ENCODE data around the gene XYLT1. TPM values are rescaled to one million over a fixed set of nuclear protein-coding genes. Genes with fewer than 3 reads are reported as not detected.

The XYLT1 gene
- total RNA-seq, 2 experiments from 2014 or later: 7.3 to 8.9 TPM

- no peak for TF ChIP-seq CTCF (IDR thresholded peaks at IDR 0.05)
- H3K4me3 Mint-ChIP-seq: no peak overlapping the region
- ATAC-seq (no peak), DNase-seq (no peak)
- intact Hi-C loops (cut with micrococcal nuclease): no loop called here
- ChIA-PET POLR2A (no interaction called here), CTCF (no interaction called here)
- H3K4me1 Mint-ChIP-seq (ENCODE audit: low read depth): peaks cover 21% of the 10 kb centered on the region
- H3K27ac Mint-ChIP-seq: no peak overlapping the region
- H3K36me3 Mint-ChIP-seq (ENCODE audit: low read depth): peaks cover 2% of the 10 kb centered on the region
- H3K27me3 Mint-ChIP-seq: no peaks in the 10 kb centered on the region
- no peaks in the 10 kb centered on the region for H3K9me3 Mint-ChIP-seq
These were observed 210.9 kb downstream of the XYLT1 start for GRCh38 chr16:17259751-17260270.

GRCh38 chr16:17258848-17259713 is 211.7 kb downstream of the XYLT1 start:
- DNase-seq: peak; percentile 32
- peak overlapping the region; percentile 32 for H3K27ac Mint-ChIP-seq
- intact Hi-C loops (cut with micrococcal nuclease): no loop called here

DNA sequence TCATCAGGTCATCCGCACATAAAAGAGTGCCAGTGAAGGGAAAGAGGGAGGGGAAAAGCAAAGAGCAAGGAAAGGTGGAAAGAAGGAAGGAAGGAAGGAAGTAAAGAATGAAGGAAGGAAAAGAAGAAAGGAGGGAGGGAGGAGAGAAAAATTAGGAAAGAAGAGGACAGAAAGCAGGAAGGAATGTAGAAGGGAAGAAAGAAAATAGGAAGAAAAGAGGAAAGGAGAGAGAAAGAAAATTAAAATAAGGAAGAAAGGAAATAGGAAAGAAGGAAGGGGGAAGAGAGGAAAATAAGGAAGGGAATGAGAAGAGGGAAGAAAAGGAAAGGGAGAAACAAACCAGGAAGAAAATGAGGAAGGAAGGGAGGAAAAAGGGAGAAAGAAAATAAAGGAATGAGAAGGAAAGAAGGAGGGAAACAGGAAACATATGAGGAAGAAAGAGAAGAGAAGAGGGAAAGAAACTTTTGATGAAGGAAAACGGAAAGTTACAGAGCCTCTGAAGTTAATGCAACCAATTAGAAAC is 212.6 kb downstream of the XYLT1 start:
- intact Hi-C loops (cut with micrococcal nuclease): no loop called here
- Mint-ChIP-seq H3K36me3 (ENCODE audit: low read depth) (peaks cover 2% of the 10 kb centered on the region), H3K27ac (no peak overlapping the region), H3K27me3 (no peaks in the 10 kb centered on the region), H3K9me3 (no peaks in the 10 kb centered on the region), H3K4me3 (no peak overlapping the region), H3K4me1 (ENCODE audit: low read depth) (peaks cover 19% of the 10 kb centered on the region)
- TF ChIP-seq CTCF (IDR thresholded peaks at IDR 0.05): peak; percentile 20
- no peak for DNase-seq
- CTCF ChIA-PET: interaction anchor here (1.2 kb wide), 2 partner anchors 22 to 219 kb away, joined by 3 to 4 read pairs; no protein-coding TSS in a partner anchor
- POLR2A ChIA-PET: no interaction called here
- ATAC-seq: no peak

More at GRCh38 chr16:17258848-17259713, 211.7 kb downstream of the XYLT1 start:
- Mint-ChIP-seq H3K4me3 (no peak overlapping the region), H3K9me3 (no peaks in the 10 kb centered on the region), H3K4me1 (ENCODE audit: low read depth) (peaks cover 19% of the 10 kb centered on the region), H3K36me3 (ENCODE audit: low read depth) (peaks cover 2% of the 10 kb centered on the region), H3K27me3 (no peaks in the 10 kb centered on the region)
- ChIA-PET CTCF (interaction anchor here (1.2 kb wide), 1 partner anchor 23 kb away, joined by 4 read pairs; no protein-coding TSS in a partner anchor), POLR2A (no interaction called here)
- no peak for ATAC-seq
- no peak for TF ChIP-seq CTCF (IDR thresholded peaks at IDR 0.05)

DNA sequence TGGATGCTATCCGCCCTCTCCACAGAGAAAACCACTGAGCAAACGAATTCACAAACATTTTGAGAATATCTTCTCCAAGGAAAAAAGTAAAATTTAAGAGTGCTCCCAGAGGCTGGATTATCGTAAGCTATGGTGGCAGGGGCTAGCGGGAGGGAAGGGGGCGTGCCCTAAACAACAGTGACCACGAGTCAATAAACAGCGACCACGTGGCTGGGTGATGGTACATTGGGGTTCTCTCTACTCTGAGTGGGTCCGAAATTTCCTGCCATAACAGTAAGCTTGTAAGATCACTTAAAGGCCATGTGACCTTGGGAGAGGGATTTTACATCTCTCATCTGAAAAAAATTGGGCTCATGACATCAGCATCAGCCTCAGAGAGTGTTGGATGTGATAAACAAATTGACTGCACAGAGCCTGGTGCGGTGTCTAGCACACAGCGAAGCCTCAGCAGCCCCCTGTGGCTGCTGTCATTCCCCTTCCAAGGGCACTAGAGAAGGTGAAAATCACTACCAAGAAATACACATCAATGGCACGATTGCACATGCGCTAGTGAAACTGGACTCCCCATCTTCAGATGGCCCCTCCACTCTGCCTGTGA is 213.2 kb downstream of the XYLT1 start:
- intact Hi-C loops (cut with micrococcal nuclease): no loop called here
- H3K4me1 Mint-ChIP-seq (ENCODE audit: low read depth): peaks cover 19% of the 10 kb centered on the region
- H3K36me3 Mint-ChIP-seq (ENCODE audit: low read depth): peaks cover 2% of the 10 kb centered on the region
- POLR2A ChIA-PET: no interaction called here
- no peak for TF ChIP-seq CTCF (IDR thresholded peaks at IDR 0.05)
- H3K27ac Mint-ChIP-seq: no peak overlapping the region
- no peaks in the 10 kb centered on the region for H3K27me3 Mint-ChIP-seq
- CTCF ChIA-PET: interaction anchor here (1.2 kb wide), 1 partner anchor 219 kb away, joined by 3 read pairs; no protein-coding TSS in a partner anchor
- no peak for ATAC-seq
- no peak overlapping the region for H3K4me3 Mint-ChIP-seq
- no peaks in the 10 kb centered on the region for H3K9me3 Mint-ChIP-seq
- no peak for DNase-seq

Measured in activated CD8-positive, alpha-beta T cell treated with anti-CD3 and anti-CD28 coated beads for 36 hours (primary cell).